ENCODE data around the gene HIVEP1. TPM values are rescaled to one million over a fixed set of nuclear protein-coding genes. Genes with fewer than 3 reads are reported as not detected.

HIVEP1 gene
- total RNA-seq, 2 experiments from 2014 or later: 43.2 to 43.8 TPM

DNA sequence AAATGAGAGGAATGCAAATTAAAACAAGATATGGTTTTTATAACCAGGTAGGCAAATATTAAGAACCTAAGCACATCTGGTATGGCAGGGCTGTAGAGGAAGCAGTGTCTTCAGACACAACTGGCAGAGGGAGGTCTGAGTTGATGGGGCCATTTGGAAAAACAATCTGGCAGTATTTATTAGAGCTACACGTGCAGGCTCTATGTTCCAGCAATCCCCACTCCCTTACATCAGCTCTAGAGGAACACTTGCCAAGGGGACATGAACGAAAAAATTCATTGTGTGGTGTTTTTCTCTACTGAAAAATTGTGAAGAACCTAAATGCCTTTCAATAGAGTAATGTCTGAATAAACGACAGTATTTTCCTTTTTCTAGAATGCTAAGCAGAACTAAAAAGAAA is 166.4 kb downstream of the HIVEP1 start:
- H3K9me3 Mint-ChIP-seq: peaks cover 5% of the 10 kb centered on the region
- H3K36me3 Mint-ChIP-seq: peaks cover 4% of the 10 kb centered on the region
- no peaks in the 10 kb centered on the region for H3K4me1 Mint-ChIP-seq (ENCODE audit: low read depth)
- H3K27ac Mint-ChIP-seq: no peak overlapping the region
- ChIA-PET POLR2A (no interaction called here), CTCF (interaction anchor here (1.0 kb wide), 1 partner anchor 111 kb away, joined by 3 read pairs; no protein-coding TSS in a partner anchor)
- no peak overlapping the region for H3K4me3 Mint-ChIP-seq
- H3K27me3 Mint-ChIP-seq: no peaks in the 10 kb centered on the region
- no peak for DNase-seq
- intact Hi-C loops (cut with micrococcal nuclease): no loop called here

DNA sequence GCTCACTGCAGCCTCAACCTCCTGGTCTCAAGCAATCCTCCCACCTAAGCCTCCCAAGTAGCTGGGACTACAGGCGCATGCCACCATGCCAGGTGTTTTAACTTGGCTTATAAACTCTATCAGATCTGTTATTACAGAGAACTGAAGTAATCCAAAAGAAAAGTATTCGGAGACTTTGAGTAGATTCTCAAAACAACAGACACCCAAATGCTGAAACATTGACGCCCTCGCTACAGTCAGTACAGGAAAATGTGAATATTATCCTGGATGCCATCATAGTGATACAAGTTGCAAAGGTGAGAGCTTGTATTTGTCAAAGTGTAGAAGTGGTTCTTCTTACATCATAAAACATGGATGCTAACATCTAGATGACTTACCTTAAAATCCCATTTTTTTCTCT is 169.4 kb downstream of the HIVEP1 start:
- peaks cover under 1% of the 10 kb centered on the region for H3K27me3 Mint-ChIP-seq
- ChIA-PET POLR2A (no interaction called here), CTCF (no interaction called here)
- H3K4me1 Mint-ChIP-seq (ENCODE audit: low read depth): peaks cover 8% of the 10 kb centered on the region
- H3K4me3 Mint-ChIP-seq: no peak overlapping the region
- H3K9me3 Mint-ChIP-seq: peaks cover 5% of the 10 kb centered on the region
- no peak overlapping the region for H3K27ac Mint-ChIP-seq
- intact Hi-C loops (cut with micrococcal nuclease): no loop called here
- DNase-seq: no peak
- peaks cover 4% of the 10 kb centered on the region for H3K36me3 Mint-ChIP-seq

DNA sequence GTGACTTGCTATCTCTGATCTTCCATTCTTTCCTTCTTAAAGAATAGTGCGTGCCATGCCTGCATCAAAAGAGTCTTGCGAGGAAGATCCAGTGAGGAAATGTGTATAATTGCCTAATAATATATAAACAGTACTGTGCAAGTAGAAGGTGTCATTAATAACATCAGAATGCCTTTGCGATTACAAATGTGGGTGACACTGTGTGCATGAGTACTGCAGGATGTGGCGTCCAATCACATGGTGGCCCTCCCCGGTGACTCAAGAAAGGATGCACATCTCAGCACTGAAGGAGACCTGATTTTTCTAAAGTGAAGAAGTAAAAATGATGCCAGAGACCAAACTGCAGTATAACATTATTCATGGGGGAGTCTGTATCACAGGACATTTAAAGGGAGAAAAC is 170.6 kb downstream of the HIVEP1 start:
- POLR2A ChIA-PET: no interaction called here
- no peaks in the 10 kb centered on the region for H3K9me3 Mint-ChIP-seq
- CTCF ChIA-PET: no interaction called here

DNA sequence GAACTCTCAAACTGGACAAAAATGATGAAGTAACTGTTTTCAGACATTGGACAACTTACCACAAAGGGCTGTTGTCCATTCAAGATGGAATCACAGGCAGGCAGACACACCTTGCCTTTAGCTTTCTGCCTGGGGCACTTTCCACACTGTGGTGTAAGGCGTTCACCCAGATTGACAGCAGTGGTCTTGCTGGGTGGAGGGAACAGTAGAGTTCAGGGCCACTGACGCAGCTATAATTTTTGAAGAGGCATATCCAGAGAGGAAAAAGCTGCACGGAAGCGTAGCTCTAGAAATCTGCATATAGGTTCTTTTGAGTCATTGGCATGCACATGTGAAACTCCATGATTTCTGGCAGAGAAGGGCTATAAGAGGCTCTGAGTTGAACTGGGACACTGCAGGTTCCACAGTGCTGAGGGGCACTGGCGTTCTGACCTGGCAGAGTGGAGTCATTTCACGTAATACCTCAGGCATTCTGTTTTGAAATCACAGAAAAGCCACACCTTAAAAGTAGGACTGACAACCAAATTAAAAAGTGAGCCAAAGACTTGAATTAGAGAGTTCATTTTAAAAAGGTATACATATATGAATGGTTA is 173.1 kb downstream of the HIVEP1 start:
- DNase-seq: no peak
- intact Hi-C loops (cut with micrococcal nuclease): no loop called here
- Mint-ChIP-seq H3K9me3 (no peaks in the 10 kb centered on the region), H3K36me3 (no peaks in the 10 kb centered on the region), H3K4me3 (no peak overlapping the region), H3K27me3 (peaks cover 3% of the 10 kb centered on the region), H3K27ac (no peak overlapping the region), H3K4me1 (ENCODE audit: low read depth) (peaks cover 8% of the 10 kb centered on the region)
- ChIA-PET POLR2A (no interaction called here), CTCF (no interaction called here)

More for the DNA sequence above, 170.6 kb downstream of the HIVEP1 start:
- H3K36me3 Mint-ChIP-seq: no peaks in the 10 kb centered on the region
- no peak overlapping the region for H3K4me3 Mint-ChIP-seq
- H3K4me1 Mint-ChIP-seq (ENCODE audit: low read depth): peaks cover 8% of the 10 kb centered on the region
- peaks cover 2% of the 10 kb centered on the region for H3K27me3 Mint-ChIP-seq
- peak; percentile 23 for DNase-seq
- no peak overlapping the region for H3K27ac Mint-ChIP-seq
- intact Hi-C loops (cut with micrococcal nuclease): no loop called here

DNA sequence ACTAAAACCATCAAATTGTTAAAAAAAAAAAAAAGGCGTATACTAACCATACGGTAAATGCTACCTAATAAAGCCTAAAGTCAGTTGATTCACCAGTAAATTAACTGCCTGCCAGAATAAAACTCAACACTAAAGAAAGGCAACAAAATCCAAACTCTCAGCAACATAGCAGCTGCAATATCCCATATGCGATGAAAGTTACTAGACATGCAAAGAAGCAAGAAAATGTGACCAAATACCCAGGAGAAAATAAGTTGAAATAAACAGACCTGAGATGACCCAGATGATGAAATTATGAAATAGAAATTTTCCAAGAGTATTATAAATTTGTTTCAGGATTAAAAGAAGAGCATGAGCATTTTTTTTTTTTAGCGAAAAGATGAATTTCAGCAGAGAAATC is 174.4 kb downstream of the HIVEP1 start:
- CTCF ChIA-PET: no interaction called here

DNA sequence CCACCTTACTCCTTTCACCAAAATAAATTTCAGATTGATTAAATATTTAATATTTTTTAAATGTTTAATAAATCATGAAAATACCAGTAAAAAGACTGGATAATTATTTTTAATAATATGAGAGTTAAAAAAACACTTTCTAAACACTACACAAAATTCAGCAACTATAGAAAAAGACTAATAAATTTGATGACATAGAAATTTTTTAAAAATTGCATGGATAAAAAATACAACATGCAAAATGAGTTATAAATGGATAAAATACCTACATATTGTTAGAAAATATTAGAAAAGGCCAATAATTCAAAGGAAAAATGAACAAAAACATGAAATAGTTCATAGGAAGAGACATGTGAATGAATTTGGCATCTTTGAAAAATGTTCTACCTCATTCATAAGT is 177.0 kb downstream of the HIVEP1 start:
- Mint-ChIP-seq H3K9me3 (no peaks in the 10 kb centered on the region), H3K27ac (no peak overlapping the region), H3K4me3 (no peak overlapping the region), H3K36me3 (no peaks in the 10 kb centered on the region), H3K27me3 (peaks cover 3% of the 10 kb centered on the region), H3K4me1 (ENCODE audit: low read depth) (peaks cover 5% of the 10 kb centered on the region)
- ChIA-PET CTCF (no interaction called here), POLR2A (no interaction called here)
- no peak for DNase-seq
- intact Hi-C loops (cut with micrococcal nuclease): no loop called here

More for the DNA sequence above, 174.4 kb downstream of the HIVEP1 start:
- DNase-seq: no peak
- intact Hi-C loops (cut with micrococcal nuclease): no loop called here
- Mint-ChIP-seq H3K9me3 (no peaks in the 10 kb centered on the region), H3K4me3 (no peak overlapping the region), H3K27ac (no peak overlapping the region), H3K27me3 (peaks cover 3% of the 10 kb centered on the region), H3K36me3 (no peaks in the 10 kb centered on the region), H3K4me1 (ENCODE audit: low read depth) (peaks cover 8% of the 10 kb centered on the region)
- POLR2A ChIA-PET: no interaction called here

DNA sequence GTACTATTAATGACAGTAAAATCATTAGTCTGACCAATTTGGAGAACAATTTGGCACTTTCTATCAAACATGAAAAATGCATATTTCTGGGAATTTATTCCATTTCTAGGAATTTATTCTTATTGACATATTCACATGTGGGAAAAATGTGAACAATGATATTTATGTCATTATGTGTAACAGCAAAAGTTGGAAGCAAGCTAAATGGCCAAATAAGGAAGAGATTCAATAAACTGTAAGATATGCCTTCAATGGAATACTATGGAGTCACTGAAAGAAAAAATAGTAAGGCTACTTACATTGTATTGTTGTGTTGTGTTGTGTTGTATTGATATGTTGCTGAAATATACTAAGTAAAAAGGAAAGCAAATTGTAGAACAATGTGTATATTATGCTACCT is 177.5 kb downstream of the HIVEP1 start:
- H3K4me1 Mint-ChIP-seq (ENCODE audit: low read depth): peaks cover under 1% of the 10 kb centered on the region
- ChIA-PET POLR2A (no interaction called here), CTCF (no interaction called here)
- no peak overlapping the region for H3K27ac Mint-ChIP-seq
- no peaks in the 10 kb centered on the region for H3K36me3 Mint-ChIP-seq
- no peaks in the 10 kb centered on the region for H3K9me3 Mint-ChIP-seq
- peaks cover 3% of the 10 kb centered on the region for H3K27me3 Mint-ChIP-seq
- H3K4me3 Mint-ChIP-seq: no peak overlapping the region
- intact Hi-C loops (cut with micrococcal nuclease): no loop called here
- no peak for DNase-seq

DNA sequence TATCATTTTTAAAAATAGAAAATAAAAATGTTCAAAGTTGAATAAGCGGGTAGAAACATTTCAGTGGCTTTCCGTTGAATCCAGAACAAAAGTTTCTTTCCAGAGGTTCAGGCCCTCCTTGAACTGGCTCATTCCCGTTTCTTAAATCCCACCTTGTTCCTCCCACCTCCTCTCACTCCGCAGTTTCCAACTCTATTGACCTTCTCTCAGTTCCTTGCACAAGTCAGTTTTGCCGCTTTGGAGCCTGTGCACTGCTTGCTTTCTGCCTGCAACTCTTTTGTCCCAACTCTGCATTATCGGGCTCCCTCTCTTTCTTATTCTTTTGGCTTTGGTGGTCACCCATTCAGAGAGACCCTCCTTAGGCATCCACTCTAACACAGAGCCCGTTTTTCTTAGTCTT is 178.1 kb downstream of the HIVEP1 start:
- CTCF ChIA-PET: no interaction called here
- Mint-ChIP-seq H3K4me3 (no peak overlapping the region), H3K9me3 (no peaks in the 10 kb centered on the region)

DNA sequence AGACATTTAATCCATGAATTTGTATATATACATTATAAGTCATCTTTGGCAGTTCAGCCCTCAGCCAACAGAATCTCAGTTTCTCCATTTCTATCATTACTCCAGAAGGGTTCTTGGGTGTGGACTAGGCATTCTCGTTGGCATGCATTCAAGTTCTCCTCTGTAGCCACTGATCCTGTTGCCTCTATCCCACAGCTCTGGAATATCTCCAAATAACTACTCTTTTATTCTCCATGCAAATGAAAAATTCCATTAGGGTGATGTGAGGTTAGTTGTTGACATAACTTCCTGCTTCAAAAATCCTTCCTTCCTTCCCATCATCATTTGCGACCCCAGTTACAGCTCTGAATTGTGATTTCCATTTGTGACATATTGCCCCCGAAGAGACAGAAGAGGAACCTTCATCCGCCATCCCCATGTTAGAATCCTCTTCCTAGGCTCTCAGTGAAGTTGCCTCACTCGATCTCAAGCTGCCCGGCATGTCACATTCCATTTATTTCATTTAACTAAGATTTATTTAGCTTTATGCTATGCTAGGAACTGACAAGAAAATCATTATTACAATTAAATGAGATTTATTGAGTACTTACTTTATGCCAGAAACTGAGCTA is 184.3 kb downstream of the HIVEP1 start:
- no peaks in the 10 kb centered on the region for H3K36me3 Mint-ChIP-seq
- ChIA-PET POLR2A (no interaction called here), CTCF (interaction anchor here (1.0 kb wide), 1 partner anchor 13 kb away, joined by 3 read pairs; no protein-coding TSS in a partner anchor)
- no peaks in the 10 kb centered on the region for H3K9me3 Mint-ChIP-seq
- H3K27ac Mint-ChIP-seq: no peak overlapping the region
- no peak for DNase-seq
- intact Hi-C loops (cut with micrococcal nuclease): no loop called here
- no peaks in the 10 kb centered on the region for H3K4me1 Mint-ChIP-seq (ENCODE audit: low read depth)
- H3K4me3 Mint-ChIP-seq: no peak overlapping the region
- no peaks in the 10 kb centered on the region for H3K27me3 Mint-ChIP-seq

More for the DNA sequence above, 178.1 kb downstream of the HIVEP1 start:
- Mint-ChIP-seq H3K27me3 (peaks cover 3% of the 10 kb centered on the region), H3K27ac (no peak overlapping the region), H3K4me1 (ENCODE audit: low read depth) (no peaks in the 10 kb centered on the region), H3K36me3 (no peaks in the 10 kb centered on the region)
- POLR2A ChIA-PET: no interaction called here
- intact Hi-C loops (cut with micrococcal nuclease): no loop called here
- DNase-seq: no peak

DNA sequence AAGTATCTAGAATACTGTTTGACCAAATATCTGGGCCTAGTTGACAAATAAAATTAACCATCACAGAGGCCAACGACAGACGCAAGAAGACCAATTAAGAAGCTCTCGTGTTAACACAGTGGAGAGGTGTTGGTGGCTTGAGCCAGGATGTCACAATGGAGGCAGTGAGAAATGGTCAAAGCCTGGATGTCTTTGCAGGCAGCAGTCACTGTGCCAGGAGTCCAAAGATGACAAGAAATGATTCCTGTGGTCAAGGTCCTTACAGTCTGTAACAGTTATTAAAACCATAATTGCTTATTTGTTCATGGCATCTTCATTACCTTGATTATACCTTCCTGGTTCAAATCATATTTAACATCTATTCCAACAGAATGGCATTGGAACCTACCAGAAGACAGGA is 186.7 kb downstream of the HIVEP1 start:
- ChIA-PET CTCF (no interaction called here), POLR2A (no interaction called here)
- no peak for DNase-seq
- H3K4me1 Mint-ChIP-seq (ENCODE audit: low read depth): no peaks in the 10 kb centered on the region
- intact Hi-C loops (cut with micrococcal nuclease): no loop called here
- no peak overlapping the region for H3K4me3 Mint-ChIP-seq
- no peaks in the 10 kb centered on the region for H3K9me3 Mint-ChIP-seq
- no peaks in the 10 kb centered on the region for H3K36me3 Mint-ChIP-seq
- no peaks in the 10 kb centered on the region for H3K27me3 Mint-ChIP-seq
- no peak overlapping the region for H3K27ac Mint-ChIP-seq

DNA sequence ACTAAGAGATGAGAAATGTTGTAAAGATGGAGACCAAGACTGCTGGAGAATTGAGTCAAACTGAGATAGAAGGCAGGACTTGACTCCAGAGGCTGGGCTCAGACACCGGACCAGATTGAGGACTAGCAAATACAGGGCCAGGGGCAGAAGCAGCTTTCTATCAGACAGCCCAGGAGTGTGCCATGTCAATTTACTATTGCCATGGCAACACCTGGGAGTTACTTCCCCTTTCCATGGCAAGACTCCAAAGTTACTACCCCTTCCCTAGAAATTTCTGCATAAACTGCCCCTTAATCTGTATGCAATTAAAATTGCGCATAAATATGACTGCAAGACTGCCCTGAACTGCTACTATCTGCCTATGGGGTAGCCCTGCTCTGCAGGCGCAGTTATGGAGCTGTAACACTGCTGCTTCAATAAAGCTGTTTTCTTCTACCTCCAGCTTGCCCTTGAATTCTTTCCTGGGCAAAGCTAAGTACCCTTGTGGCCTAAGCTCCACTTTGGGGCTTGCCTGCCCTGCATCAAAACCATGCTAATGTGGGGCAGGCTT is 188.0 kb downstream of the HIVEP1 start:
- H3K9me3 Mint-ChIP-seq: no peaks in the 10 kb centered on the region
- peaks cover 3% of the 10 kb centered on the region for H3K27me3 Mint-ChIP-seq
- H3K36me3 Mint-ChIP-seq: no peaks in the 10 kb centered on the region
- intact Hi-C loops (cut with micrococcal nuclease): no loop called here
- CTCF ChIA-PET: interaction anchor here (1.1 kb wide), 1 partner anchor 90 kb away, joined by 3 read pairs; the partner anchor contains the start of gene EDN1
- no peaks in the 10 kb centered on the region for H3K4me1 Mint-ChIP-seq (ENCODE audit: low read depth)
- no peak for DNase-seq
- POLR2A ChIA-PET: no interaction called here
- no peak overlapping the region for H3K27ac Mint-ChIP-seq
- H3K4me3 Mint-ChIP-seq: no peak overlapping the region

DNA sequence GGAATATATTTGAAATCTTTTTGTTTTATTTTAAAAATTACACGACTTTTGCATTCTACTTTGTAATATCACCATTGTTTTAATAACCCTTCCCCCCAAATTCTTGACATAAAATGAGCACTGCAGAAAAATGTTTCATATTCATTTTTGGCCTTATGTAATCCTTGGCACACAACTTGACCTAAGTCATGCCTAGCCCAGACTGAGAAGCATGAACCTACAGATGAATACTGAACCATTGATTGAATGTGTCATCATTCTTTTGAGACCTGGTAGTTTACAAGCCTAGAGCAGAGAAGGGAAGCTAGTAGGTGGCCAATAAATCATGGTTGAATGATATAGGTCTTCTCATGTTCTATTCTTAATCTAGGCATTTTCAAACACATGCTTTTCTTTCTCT is 188.6 kb downstream of the HIVEP1 start:
- intact Hi-C loops (cut with micrococcal nuclease): no loop called here
- no peaks in the 10 kb centered on the region for H3K36me3 Mint-ChIP-seq
- POLR2A ChIA-PET: no interaction called here
- CTCF ChIA-PET: interaction anchor here (1.1 kb wide), 1 partner anchor 90 kb away, joined by 3 read pairs; the partner anchor contains the start of gene EDN1
- H3K27me3 Mint-ChIP-seq: peaks cover 3% of the 10 kb centered on the region
- DNase-seq: no peak
- no peaks in the 10 kb centered on the region for H3K4me1 Mint-ChIP-seq (ENCODE audit: low read depth)
- H3K9me3 Mint-ChIP-seq: no peaks in the 10 kb centered on the region
- H3K4me3 Mint-ChIP-seq: no peak overlapping the region
- H3K27ac Mint-ChIP-seq: no peak overlapping the region

DNA sequence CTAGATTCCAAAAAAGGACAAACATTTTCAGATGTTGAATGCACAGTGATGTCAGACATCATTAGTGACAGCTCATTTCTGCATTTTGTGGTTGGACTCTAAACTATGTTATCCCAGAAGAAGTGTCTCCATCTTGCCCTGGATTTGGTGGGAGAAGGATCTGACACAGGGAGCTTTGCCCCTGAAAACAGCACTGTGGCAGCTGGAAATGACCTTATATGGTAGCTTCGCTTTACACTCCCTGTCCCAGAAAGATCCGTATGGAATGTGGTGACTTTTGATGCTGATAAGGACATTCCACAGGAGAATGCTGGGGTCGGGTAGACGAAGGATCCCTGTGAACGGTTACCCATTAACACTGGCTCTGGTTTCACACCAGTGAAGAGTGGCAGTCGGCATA is 190.9 kb downstream of the HIVEP1 start:
- H3K27ac Mint-ChIP-seq: no peak overlapping the region
- no peaks in the 10 kb centered on the region for H3K36me3 Mint-ChIP-seq
- POLR2A ChIA-PET: no interaction called here

More for the DNA sequence above, 190.9 kb downstream of the HIVEP1 start:
- Mint-ChIP-seq H3K9me3 (no peaks in the 10 kb centered on the region), H3K4me1 (ENCODE audit: low read depth) (peaks cover 3% of the 10 kb centered on the region), H3K27me3 (peaks cover 3% of the 10 kb centered on the region), H3K4me3 (no peak overlapping the region)
- DNase-seq: no peak
- CTCF ChIA-PET: no interaction called here
- intact Hi-C loops (cut with micrococcal nuclease): no loop called here
